Measurements from ENCODE around the gene MUC21.

Gene MUC21

GRCh38 chr6:30985490-30985889 is 2.0 kb downstream of the MUC21 start:
- H3K79me2 ChIP-seq (ENCODE audit: insufficient read depth, low read length): no peaks in the 10 kb centered on the region

GRCh38 chr6:30987304-30987703 is 3.8 kb downstream of the MUC21 start:
- Histone ChIP-seq H3K9me2 (ENCODE audit: low read depth, low read length) (no peaks in the 10 kb centered on the region), H3F3A (ENCODE audit: insufficient read depth, low read length) (no peaks in the 10 kb centered on the region), H3K4me2 (ENCODE audit: low read length) (no peak overlapping the region), H3K36me3 (ENCODE audit: insufficient read depth, low read length) (no peaks in the 10 kb centered on the region), H3K4me1 (ENCODE audit: insufficient read depth, low read length, severe bottlenecking) (no peaks in the 10 kb centered on the region), H3K27ac (ENCODE audit: low read depth, low read length, poor library complexity, severe bottlenecking) (no peak overlapping the region), H3K79me2 (ENCODE audit: insufficient read depth, low read length) (no peaks in the 10 kb centered on the region), H3K4me3 (ENCODE audit: low read depth, low read length, poor library complexity, severe bottlenecking) (no peak overlapping the region), H2AFZ (ENCODE audit: low read length) (no peak overlapping the region), H3K9ac (ENCODE audit: low read length) (no peak overlapping the region), H4K20me1 (ENCODE audit: insufficient read depth, low read length) (no peaks in the 10 kb centered on the region), H3K27me3 (ENCODE audit: insufficient read depth, low read length) (no peaks in the 10 kb centered on the region; the same call in 1 of the 2 replicates), H3K9me3 (ENCODE audit: low read length) (no peaks in the 10 kb centered on the region)
- no peak for TF ChIP-seq CTCF (IDR thresholded peaks at IDR 0.05; ENCODE audit: low read length)
- no peak for TF ChIP-seq EZH2 (IDR thresholded peaks at IDR 0.05; ENCODE audit: borderline replicate concordance, low read length)

More at GRCh38 chr6:30985490-30985889, 2.0 kb downstream of the MUC21 start:
- Histone ChIP-seq H3K4me2 (ENCODE audit: low read length) (no peak overlapping the region), H3K4me3 (ENCODE audit: low read depth, low read length, poor library complexity, severe bottlenecking) (no peak overlapping the region), H3K9me3 (ENCODE audit: low read length) (no peaks in the 10 kb centered on the region), H3F3A (ENCODE audit: insufficient read depth, low read length) (no peaks in the 10 kb centered on the region), H4K20me1 (ENCODE audit: insufficient read depth, low read length) (no peaks in the 10 kb centered on the region), H3K27ac (ENCODE audit: low read depth, low read length, poor library complexity, severe bottlenecking) (no peak overlapping the region), H3K9ac (ENCODE audit: low read length) (no peak overlapping the region), H2AFZ (ENCODE audit: low read length) (no peak overlapping the region), H3K9me2 (ENCODE audit: low read depth, low read length) (no peaks in the 10 kb centered on the region), H3K4me1 (ENCODE audit: insufficient read depth, low read length, severe bottlenecking) (no peaks in the 10 kb centered on the region), H3K36me3 (ENCODE audit: insufficient read depth, low read length) (no peaks in the 10 kb centered on the region), H3K27me3 (ENCODE audit: insufficient read depth, low read length) (no peaks in the 10 kb centered on the region; the same call in 1 of the 2 replicates)
- TF ChIP-seq EZH2 (IDR thresholded peaks at IDR 0.05; ENCODE audit: borderline replicate concordance, low read length): no peak
- no peak for TF ChIP-seq CTCF (IDR thresholded peaks at IDR 0.05; ENCODE audit: low read length)

- H3K27ac ChIP-seq (ENCODE audit: low read depth, low read length, poor library complexity, severe bottlenecking): no peak overlapping the region
- no peaks in the 10 kb centered on the region for H3K79me2 ChIP-seq (ENCODE audit: insufficient read depth, low read length)
- H3K36me3 ChIP-seq (ENCODE audit: insufficient read depth, low read length): no peaks in the 10 kb centered on the region
- no peaks in the 10 kb centered on the region for H3K27me3 ChIP-seq (ENCODE audit: insufficient read depth, low read length)
- no peaks in the 10 kb centered on the region for H3F3A ChIP-seq (ENCODE audit: insufficient read depth, low read length)
- no peak overlapping the region for H3K4me3 ChIP-seq (ENCODE audit: low read depth, low read length, poor library complexity, severe bottlenecking)
- no peak overlapping the region for H3K4me2 ChIP-seq (ENCODE audit: low read length)
- H3K4me1 ChIP-seq (ENCODE audit: insufficient read depth, low read length, severe bottlenecking): no peaks in the 10 kb centered on the region
- H3K9ac ChIP-seq (ENCODE audit: low read length): no peak overlapping the region
- no peak overlapping the region for H2AFZ ChIP-seq (ENCODE audit: low read length)
- no peaks in the 10 kb centered on the region for H3K9me2 ChIP-seq (ENCODE audit: low read depth, low read length)
- TF ChIP-seq CTCF (IDR thresholded peaks at IDR 0.05; ENCODE audit: low read length) (no peak), EZH2 (IDR thresholded peaks at IDR 0.05; ENCODE audit: borderline replicate concordance, low read length) (no peak)
- no peaks in the 10 kb centered on the region for H4K20me1 ChIP-seq (ENCODE audit: insufficient read depth, low read length)
- H3K9me3 ChIP-seq (ENCODE audit: low read length): no peaks in the 10 kb centered on the region
Measured at GRCh38 chr6:30988209-30988825, 4.8 kb downstream of the MUC21 start.

Measured in OCI-LY1 (cell line).